GM23338 (cell line): Measurements from ENCODE around the gene BHLHA15. TPM values are rescaled to one million over a fixed set of nuclear protein-coding genes. Genes with fewer than 3 reads are reported as not detected.

Experiments
- ATAC-seq: fragments of 200-7000 bp; cut with Tn5 transposase; 3 replicates; pipeline ENCODE4 v1.9.1; 2020
- DNase-seq: peaks from one replicate; pipeline ENCODE4 v3.0.0-alpha.2; 2015; ENCODE audit warnings: low spot score
- H2AFZ ChIP-seq: fragments of 200-600 bp; sonication (generic); 2 replicates; pipeline ENCODE4 v1.8.0; 2016; ENCODE audit warnings: antibody characterized with exemption, mild to moderate bottlenecking, moderate library complexity
- H3F3A ChIP-seq: fragments of 200-600 bp; sonication (generic); replicated peaks from 2 replicates; pipeline ENCODE4 v1.8.0; 2017; ENCODE audit warnings: antibody characterized with exemption, mixed run types, low read depth
- H3K27ac ChIP-seq: fragments of 200-600 bp; sonication (generic); 2 replicates; pipeline ENCODE4 v1.6.1; 2016; ENCODE audit warnings: low read depth
- H3K27me3 ChIP-seq: fragments of 200-600 bp; sonication (generic); 2 replicates; pipeline ENCODE4 v1.8.0; 2016; ENCODE audit warnings: mild to moderate bottlenecking, mixed run types, moderate library complexity; ENCODE audit not compliant: insufficient read depth
- H3K36me3 ChIP-seq: fragments of 200-600 bp; sonication (generic); 2 replicates; pipeline ENCODE4 v1.8.0; 2016; ENCODE audit warnings: mild to moderate bottlenecking; ENCODE audit not compliant: insufficient read depth
- H3K4me1 ChIP-seq: fragments of 200-600 bp; sonication (generic); 2 replicates; pipeline ENCODE4 v1.8.0; 2016; ENCODE audit warnings: mild to moderate bottlenecking, moderate library complexity; ENCODE audit not compliant: insufficient read depth
- H3K4me2 ChIP-seq: fragments of 200-600 bp; sonication (generic); 2 replicates; pipeline ENCODE4 v1.7.1; 2017; ENCODE audit warnings: mixed run types
- H3K4me3 ChIP-seq: fragments of 200-600 bp; sonication (generic); 2 replicates; pipeline ENCODE4 v1.6.1; 2016; ENCODE audit warnings: mixed run types
- H3K79me2 ChIP-seq: fragments of 200-600 bp; sonication (generic); replicated peaks from 2 replicates; pipeline ENCODE4 v1.8.0; 2017; ENCODE audit warnings: mild to moderate bottlenecking; ENCODE audit not compliant: insufficient read depth
- H3K9me2 ChIP-seq: fragments of 200-600 bp; sonication (generic); 2 replicates; pipeline ENCODE4 v1.8.0; 2017; ENCODE audit not compliant: insufficient read depth
- H4K20me1 ChIP-seq: fragments of 200-600 bp; sonication (generic); replicated peaks from 2 replicates; pipeline ENCODE4 v1.8.0; 2017; ENCODE audit warnings: mild to moderate bottlenecking; ENCODE audit not compliant: insufficient read depth
- H3K27ac Mint-ChIP-seq: 2 replicates; pipeline ENCODE4 v1.8.0; 2020; ENCODE audit warnings: inconsistent platforms, mild to moderate bottlenecking, moderate library complexity, mixed read lengths
- H3K27me3 Mint-ChIP-seq: 3 replicates; pipeline ENCODE4 v1.8.0; 2022; ENCODE audit warnings: low read depth, mild to moderate bottlenecking, moderate library complexity, mixed read lengths, inconsistent platforms; ENCODE audit not compliant: insufficient read depth, poor library complexity
- H3K36me3 Mint-ChIP-seq: 3 replicates; pipeline ENCODE4 v1.8.0; 2021; ENCODE audit warnings: low read depth, mild to moderate bottlenecking, inconsistent platforms, moderate library complexity, mixed read lengths
- H3K4me1 Mint-ChIP-seq: 3 replicates; pipeline ENCODE4 v1.8.0; 2020; ENCODE audit warnings: mild to moderate bottlenecking, inconsistent platforms, mixed read lengths
- H3K4me3 Mint-ChIP-seq: 3 replicates; pipeline ENCODE4 v1.8.0; 2021; ENCODE audit warnings: moderate library complexity, mild to moderate bottlenecking, inconsistent platforms, mixed read lengths
- H3K9me3 Mint-ChIP-seq: 3 replicates; pipeline ENCODE4 v1.8.0; 2020; ENCODE audit warnings: moderate library complexity, mild to moderate bottlenecking, inconsistent platforms, mixed read lengths
- CTCF ChIP-seq, 2 experiments: fragments of 200-600 bp in 1 of 2; sonication (generic) in 1 of 2; conservative IDR thresholded peaks; 2 replicates each; pipeline versions ENCODE4 v1.5.1 to v1.6.1; 2016 to 2017; ENCODE audit warnings: antibody characterized with exemption in 2 of 2, low read depth in 2 of 2, mild to moderate bottlenecking in 2 of 2, moderate library complexity in 1 of 2
- ETS1 ChIP-seq: IDR thresholded peaks from 2 replicates; pipeline ENCODE4 v1.6.1; 2016; ENCODE audit warnings: antibody characterized with exemption
- REST ChIP-seq: IDR thresholded peaks from one replicate; pipeline ENCODE4 v1.6.1; 2018; ENCODE audit warnings: antibody characterized with exemption; ENCODE audit not compliant: unreplicated experiment
- ZNF462 ChIP-seq: fragments of 250-450 bp; sonication (Bioruptor Pico); IDR thresholded peaks from 2 replicates; pipeline ENCODE4 v1.5.0; 2020; ENCODE audit warnings: mild to moderate bottlenecking, moderate library complexity
- polyA plus RNA-seq: library from polyadenylated mRNA; unstranded; fragments of >200 nt; fragmentation: Nextera tagmentation; extraction: Ambion mirVana; gene quantifications from 2 replicates; pipeline ENCODE4 v1.2.1, GENCODE V29; 2016
- total RNA-seq: library from RNA; depleted of rRNA; stranded (reverse); fragments of >200 nt; shearing (Covaris generic); gene quantifications from 2 replicates; pipeline ENCODE4 v1.2.3, GENCODE V29; 2014

BHLHA15 gene
- total and polyA plus RNA-seq, 2 experiments from 2014 or later = 1.4 to 8.3 TPM

- Histone ChIP-seq H2AFZ (no peak overlapping the region), H3K36me3 (no peaks in the 10 kb centered on the region), H3K4me3 (no peak overlapping the region), H3K27ac (no peak overlapping the region), H3K4me1 (no peaks in the 10 kb centered on the region), H3K79me2 (no peaks in the 10 kb centered on the region), H3K9me2 (no peaks in the 10 kb centered on the region), H3F3A (no peaks in the 10 kb centered on the region), H3K27me3 (no peaks in the 10 kb centered on the region), H3K4me2 (no peak overlapping the region), H4K20me1 (no peaks in the 10 kb centered on the region)
- no peak overlapping the region for H3K27ac Mint-ChIP-seq
- H3K36me3 Mint-ChIP-seq = no peaks in the 10 kb centered on the region; the same call in 2 of the 3 replicates
- peaks cover 7% of the 10 kb centered on the region for H3K27me3 Mint-ChIP-seq
- no peaks in the 10 kb centered on the region for H3K9me3 Mint-ChIP-seq
- ATAC-seq (no peak), DNase-seq (no peak)
- TF ChIP-seq REST = no peak
- TF ChIP-seq ETS1 = no peak
- no peak for TF ChIP-seq ZNF462 (CRISPR knock-in tag)
- TF ChIP-seq CTCF (conservative IDR thresholded peaks at IDR 0.05; ENCODE audit: low read depth in 2 of 2) = no peak
- H3K4me3 Mint-ChIP-seq = no peak overlapping the region
- no peaks in the 10 kb centered on the region for H3K4me1 Mint-ChIP-seq
Measured at GRCh38 chr7:98236355-98237185, 25.3 kb downstream of the BHLHA15 start.
